GM18873 (cell line): ENCODE measurements around the gene ADGRA1.
"Not testable (repeated sequence)": the region's sequence is repeated elsewhere in the genome, so short reads cannot be mapped to it uniquely, and the experiment has no call there.

Experiments
- ATAC-seq: cut with Tn5 transposase; IDR thresholded peaks from one replicate; pipeline ENCODE4 v1.9.1; 2021; ENCODE audit warnings: mild to moderate bottlenecking, moderate library complexity, moderate number of reproducible peaks; ENCODE audit not compliant: unreplicated experiment, low FRiP score

ADGRA1 gene

GRCh38 chr10:133139551-133140065 lies 51.9 kb downstream of the ADGRA1 start:
- ATAC-seq = no peak

DNA sequence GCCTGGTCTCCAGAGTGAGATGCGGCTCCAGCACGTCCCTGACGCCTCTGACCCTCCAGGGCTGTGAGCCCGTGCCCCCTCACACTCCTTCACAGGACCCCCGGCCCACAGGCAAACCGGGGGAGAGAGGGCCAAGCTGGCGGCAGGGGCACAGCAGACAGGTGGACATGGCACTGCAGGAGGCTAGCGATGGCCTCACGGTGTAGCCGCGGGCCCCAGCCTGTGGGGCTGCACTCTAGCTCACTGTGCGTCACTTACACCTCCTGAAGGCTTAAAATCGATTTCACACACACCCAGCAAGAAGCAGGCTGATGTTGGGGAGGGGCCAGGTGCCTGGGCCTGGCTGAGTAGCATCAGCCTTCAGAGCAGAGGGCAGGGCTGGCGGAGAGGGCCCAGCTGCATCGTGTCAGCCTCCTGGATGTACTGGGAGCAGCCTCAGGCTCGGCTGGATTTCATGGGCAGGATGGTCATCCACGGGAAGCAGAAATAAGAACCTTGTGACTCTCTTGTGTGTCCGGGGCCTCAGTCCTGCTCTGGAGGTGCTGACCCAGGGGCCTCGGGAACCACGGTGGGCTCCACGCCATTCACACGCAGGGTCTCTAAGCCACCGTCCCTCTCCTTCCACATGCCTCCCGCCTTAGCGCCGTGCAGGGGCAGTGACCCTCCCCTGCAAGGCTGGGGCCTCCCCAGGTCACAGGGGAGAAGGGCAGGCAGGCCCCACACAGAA lies 52.9 kb downstream of the ADGRA1 start:
- ATAC-seq = no peak

GRCh38 chr10:133141144-133141957 lies 53.6 kb downstream of the ADGRA1 start:
- ATAC-seq = no peak

DNA sequence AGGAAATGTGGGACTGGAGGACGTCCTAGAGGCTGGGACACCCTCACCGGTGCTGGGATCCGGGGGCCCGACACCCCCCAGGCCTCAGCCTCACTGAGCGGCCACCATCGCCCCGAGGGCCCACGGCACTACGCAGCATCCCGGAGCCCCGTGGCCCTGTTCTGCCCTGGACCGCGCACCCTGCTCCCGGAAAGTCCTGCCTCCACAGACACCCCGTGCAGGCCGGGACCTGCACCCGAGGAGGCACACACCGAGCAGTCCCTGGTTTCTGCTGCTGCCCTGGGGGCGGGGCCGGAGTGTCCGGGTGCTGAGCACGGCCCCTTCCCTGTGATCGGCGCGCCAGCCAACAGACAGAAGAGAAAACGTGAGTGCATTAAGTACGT lies 54.2 kb downstream of the ADGRA1 start:
- no peak for ATAC-seq

DNA sequence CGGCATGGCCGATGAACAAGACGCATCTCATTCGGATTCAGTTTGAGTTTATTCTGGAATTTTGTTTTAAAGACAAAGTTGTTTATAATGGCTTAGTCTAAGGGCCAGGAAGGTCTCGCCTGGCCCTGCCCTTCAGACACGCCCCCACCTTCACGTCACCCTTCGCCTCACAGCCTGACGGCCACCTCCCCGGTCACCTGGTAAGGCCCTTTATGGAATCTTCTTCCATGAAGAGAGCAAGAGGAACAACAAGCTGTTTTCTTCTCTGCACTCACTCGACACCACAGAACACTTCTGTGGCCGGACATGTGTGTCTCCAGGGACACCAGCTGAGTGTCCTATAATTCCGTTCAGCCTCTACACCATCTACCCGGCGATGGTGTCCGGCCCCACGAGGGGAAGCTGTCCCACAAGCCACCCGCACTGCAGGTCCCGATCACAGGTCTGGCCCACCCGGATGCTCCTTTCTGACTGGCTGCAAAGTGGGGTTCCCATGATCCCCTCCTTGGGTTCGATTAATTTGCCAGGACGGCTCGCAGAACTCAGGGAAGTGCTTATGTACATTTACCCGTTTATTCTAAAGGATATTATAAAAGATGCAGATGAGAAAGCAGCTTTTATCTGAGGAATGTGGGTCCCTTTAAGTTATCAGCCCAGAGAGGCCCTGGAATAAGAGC lies 54.9 kb downstream of the ADGRA1 start:
- ATAC-seq = no peak

GRCh38 chr10:133143200-133143533 lies 55.4 kb downstream of the ADGRA1 start:
- ATAC-seq = no peak

DNA sequence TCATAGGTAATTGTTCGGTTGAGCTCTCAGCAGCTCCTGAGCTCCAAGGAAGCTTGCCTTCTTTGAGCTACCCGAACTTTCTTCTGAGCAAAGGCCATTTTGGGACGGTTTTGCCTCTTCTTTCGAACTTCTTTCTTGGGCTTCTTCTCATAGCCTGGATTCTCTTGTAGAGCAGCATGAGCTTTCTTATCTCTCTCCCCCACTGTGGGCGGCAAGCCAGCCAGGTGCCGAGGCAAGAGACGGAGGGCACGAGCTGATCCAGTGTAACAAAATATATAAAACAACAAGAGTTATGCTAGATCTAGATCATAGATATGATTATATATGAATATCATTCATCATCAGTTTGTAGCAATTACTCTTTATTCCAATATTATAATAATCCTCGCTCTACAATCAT lies 55.8 kb downstream of the ADGRA1 start:
- ATAC-seq = no peak

DNA sequence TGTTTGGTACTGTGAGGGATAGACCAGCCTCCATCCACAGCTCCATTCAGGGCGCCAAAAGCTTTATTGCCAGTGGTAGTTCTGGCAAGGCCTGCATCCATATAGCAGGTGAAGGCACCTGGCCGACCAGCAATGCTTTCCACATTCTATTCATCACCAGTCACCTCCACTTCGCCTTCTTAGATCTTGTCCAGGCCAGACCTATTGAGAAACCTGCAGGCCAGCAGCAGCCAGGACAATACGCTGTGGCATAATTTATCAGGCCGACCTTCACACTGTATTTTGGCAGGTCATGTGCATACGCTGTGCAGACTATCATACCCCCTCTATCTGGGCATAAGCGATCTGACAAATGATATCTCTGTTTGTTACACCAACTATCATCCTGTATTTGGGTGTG lies 57.0 kb downstream of the ADGRA1 start:
- ATAC-seq = no peak

GRCh38 chr10:133150226-133150625 lies 62.5 kb downstream of the ADGRA1 start:
- ATAC-seq = no peak

GRCh38 chr10:133150656-133151055 lies 62.9 kb downstream of the ADGRA1 start:
- no peak for ATAC-seq

DNA sequence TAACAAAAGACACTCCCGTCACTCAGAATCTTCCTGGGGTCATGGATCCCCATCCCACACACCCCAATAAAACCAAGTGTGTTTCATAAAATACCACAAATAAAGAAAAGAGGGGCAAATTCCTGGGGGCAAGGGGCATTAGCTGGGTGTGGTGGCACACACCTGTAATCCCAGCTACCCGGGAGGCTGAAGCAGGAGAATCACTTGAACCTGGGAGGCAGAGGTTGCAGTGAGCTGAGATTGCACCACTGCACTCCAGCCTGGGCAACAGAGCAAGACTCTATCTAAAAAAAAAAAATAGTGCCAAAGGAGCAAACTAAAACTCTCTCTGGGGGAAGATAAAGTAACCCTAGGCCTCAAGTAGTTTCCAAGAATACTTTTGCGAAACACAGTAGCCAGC lies 63.3 kb downstream of the ADGRA1 start:
- not testable (repeated sequence) for ATAC-seq

- no peak for ATAC-seq
These were observed 63.8 kb downstream of the ADGRA1 start for GRCh38 chr10:133151543-133151972.

DNA sequence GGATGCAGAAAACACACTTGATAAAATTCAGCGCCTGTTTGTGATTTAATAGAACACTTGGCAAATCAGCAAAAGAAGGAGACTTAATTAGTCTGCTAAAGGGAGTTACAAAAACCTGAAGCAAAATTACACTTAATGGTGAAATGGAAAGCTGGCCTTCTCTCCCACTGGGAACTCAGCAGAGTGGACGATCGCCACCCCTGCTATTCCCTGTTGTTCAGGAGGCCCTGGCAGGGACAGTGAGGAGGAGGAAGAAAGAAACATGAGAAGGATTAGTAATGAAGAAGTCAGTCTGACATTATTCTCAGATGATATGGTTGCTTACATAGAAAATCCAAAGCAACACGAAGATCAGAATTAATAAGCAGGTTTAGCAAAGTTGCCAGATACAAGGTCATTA lies 66.7 kb downstream of the ADGRA1 start:
- no peak for ATAC-seq

GRCh38 chr10:133154996-133155778 lies 67.5 kb downstream of the ADGRA1 start:
- ATAC-seq = no peak

GRCh38 chr10:133156674-133157579 lies 69.2 kb downstream of the ADGRA1 start:
- ATAC-seq = no peak

- no peak for ATAC-seq
These were observed 70.1 kb downstream of the ADGRA1 start for GRCh38 chr10:133157662-133158436.

GRCh38 chr10:133158437-133158755 lies 70.7 kb downstream of the ADGRA1 start:
- no peak for ATAC-seq

- no peak for ATAC-seq
These were observed 71.3 kb downstream of the ADGRA1 start for GRCh38 chr10:133158756-133159610.
